Activated CD4-positive, alpha-beta T cell treated with anti-CD3 and anti-CD28 coated beads for 36 hours (primary cell): Measurements from ENCODE around the gene SLC25A10. TPM values are rescaled to one million over a fixed set of nuclear protein-coding genes. Genes with fewer than 3 reads are reported as not detected.

ENCODE experiments used
- ATAC-seq: fragments of 200-7000 bp; cut with Tn5 transposase; one replicate; pipeline ENCODE4 v1.10.0; 2021; ENCODE audit warnings: mild to moderate bottlenecking, moderate library complexity
- CTCF ChIA-PET: fragments of 350-600 bp; sonication (Branson Sonifier 250); formaldehyde crosslinking; loops from one replicate; lab custom pipeline; 2021; ENCODE audit warnings: antibody characterized with exemption; lab: Charles Lee
- POLR2A ChIA-PET: fragments of 350-600 bp; sonication (Branson Sonifier 250); formaldehyde crosslinking; loops from one replicate; lab custom pipeline; 2021; ENCODE audit warnings: antibody characterized with exemption, inconsistent platforms; lab: Charles Lee
- DNase-seq: peaks from one replicate; pipeline ENCODE4 v3.0.0-alpha.2; 2020
- H3K27ac Mint-ChIP-seq: one replicate; pipeline ENCODE4 v1.8.0; 2021; ENCODE audit warnings: mixed read lengths
- H3K27me3 Mint-ChIP-seq: one replicate; pipeline ENCODE4 v1.8.0; 2021; ENCODE audit warnings: mixed read lengths
- H3K36me3 Mint-ChIP-seq: one replicate; pipeline ENCODE4 v1.8.0; 2021; ENCODE audit warnings: low read depth, mixed read lengths
- H3K4me1 Mint-ChIP-seq: one replicate; pipeline ENCODE4 v1.8.0; 2021; ENCODE audit warnings: mixed read lengths
- H3K4me3 Mint-ChIP-seq: one replicate; pipeline ENCODE4 v1.8.0; 2021; ENCODE audit warnings: mild to moderate bottlenecking, moderate library complexity, mixed read lengths
- H3K9me3 Mint-ChIP-seq: one replicate; pipeline ENCODE4 v1.8.0; 2021; ENCODE audit warnings: low read depth, mixed read lengths
- intact Hi-C, 2 experiments: fragments of 100-400 bp; cut with DNase I in 1 of 2; cut with micrococcal nuclease in 1 of 2; formaldehyde crosslinking; loops; one replicate each; pipeline versions ENCODE4 v1.14.2 to v1.15.1; 2022 to 2024; cut with DNase I, micrococcal nuclease
- total RNA-seq, 2 experiments: library from RNA; stranded (reverse); gene quantifications; one replicate each; pipeline ENCODE4 v1.2.3, GENCODE V29; 2021

SLC25A10 gene
- total RNA-seq, 2 experiments from 2014 or later, result 28.6 to 31.8 TPM

- peaks cover 30% of the 10 kb centered on the region for H3K4me1 Mint-ChIP-seq
- ChIA-PET CTCF (interaction anchor here (0.7 kb wide), 1 partner anchor 188 kb away, joined by 3 read pairs; no protein-coding TSS in a partner anchor), POLR2A (interaction anchor here (0.6 kb wide), 1 partner anchor 11 kb away, joined by 3 read pairs; no protein-coding TSS in a partner anchor)
- no peak overlapping the region for H3K27ac Mint-ChIP-seq
- H3K9me3 Mint-ChIP-seq, result no peaks in the 10 kb centered on the region
- intact Hi-C loops, result no loop called here
- ATAC-seq, result no peak
- H3K4me3 Mint-ChIP-seq, result no peak overlapping the region
- H3K36me3 Mint-ChIP-seq, result peaks cover 35% of the 10 kb centered on the region
- no peak for DNase-seq
- no peaks in the 10 kb centered on the region for H3K27me3 Mint-ChIP-seq
These were observed 5.1 kb upstream of the SLC25A10 start for GRCh38 chr17:81706757-81707624.

DNA sequence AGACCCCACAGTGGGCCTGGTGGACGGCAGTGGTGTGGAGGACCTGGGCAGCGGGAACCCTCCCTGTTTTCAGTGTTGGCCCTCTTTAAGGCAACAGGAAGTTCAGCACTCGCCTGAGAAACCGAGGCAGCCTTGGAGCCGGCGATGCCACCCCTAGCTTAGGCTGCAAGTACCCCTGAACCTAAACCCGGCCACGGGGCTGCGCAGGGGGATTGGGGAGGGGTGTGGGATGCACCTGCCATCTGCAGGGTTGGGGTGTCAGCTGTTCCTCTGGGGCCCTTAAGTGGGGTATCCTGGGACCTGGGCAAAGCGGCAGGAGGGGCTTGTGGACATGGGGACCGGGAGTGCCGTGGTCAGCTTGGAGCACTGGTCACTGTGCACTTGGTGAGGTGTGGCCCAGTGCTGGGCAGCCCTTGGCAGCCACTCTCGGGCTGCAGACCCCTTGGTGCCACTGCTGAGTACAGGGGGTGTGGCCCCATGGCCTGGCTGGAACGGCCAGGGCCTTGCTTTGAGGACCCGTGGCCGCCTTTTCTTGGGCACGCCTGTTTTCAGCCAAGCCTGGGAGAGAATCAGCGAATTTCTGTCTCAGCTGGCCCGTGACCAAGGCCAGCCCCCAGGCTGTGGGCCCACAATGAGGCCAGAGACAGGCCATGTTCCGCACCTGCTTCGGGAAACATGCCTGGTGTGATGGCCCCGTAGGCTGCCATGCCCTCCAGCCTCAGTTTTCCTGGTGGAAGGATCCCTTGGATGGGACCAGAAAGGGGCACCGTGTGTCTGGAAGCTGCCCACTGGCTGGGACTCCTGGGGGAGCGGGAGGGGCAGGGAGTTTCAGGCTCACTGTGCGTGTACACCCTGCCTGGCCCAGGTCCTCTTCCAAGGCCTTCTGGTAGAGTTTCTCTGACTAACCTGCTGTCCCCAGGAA lies 4.1 kb upstream of the SLC25A10 start:
- intact Hi-C loops, result no loop called here
- ChIA-PET CTCF (interaction anchor here (1.0 kb wide), 1 partner anchor 25 kb away, joined by 4 read pairs; the partner anchor contains the start of gene ARL16), POLR2A (no interaction called here)
- no peaks in the 10 kb centered on the region for H3K27me3 Mint-ChIP-seq
- peaks cover 26% of the 10 kb centered on the region for H3K36me3 Mint-ChIP-seq
- H3K9me3 Mint-ChIP-seq, result no peaks in the 10 kb centered on the region
- H3K4me3 Mint-ChIP-seq, result no peak overlapping the region
- DNase-seq (no peak), ATAC-seq (no peak)
- peaks cover 32% of the 10 kb centered on the region for H3K4me1 Mint-ChIP-seq
- H3K27ac Mint-ChIP-seq, result no peak overlapping the region

GRCh38 chr17:81708739-81709185 lies 3.3 kb upstream of the SLC25A10 start:
- ATAC-seq, result no peak
- H3K4me1 Mint-ChIP-seq, result peaks cover 36% of the 10 kb centered on the region
- H3K36me3 Mint-ChIP-seq, result peaks cover 26% of the 10 kb centered on the region
- ChIA-PET POLR2A (no interaction called here), CTCF (interaction anchor here (0.6 to 1.0 kb wide), 2 partner anchors 26 to 35 kb away, joined by 3 to 4 read pairs; partner anchors contain the start of gene ARL16)
- no peak for DNase-seq
- no peaks in the 10 kb centered on the region for H3K27me3 Mint-ChIP-seq
- no peak overlapping the region for H3K4me3 Mint-ChIP-seq
- intact Hi-C loops, result no loop called here
- H3K9me3 Mint-ChIP-seq, result no peaks in the 10 kb centered on the region
- H3K27ac Mint-ChIP-seq, result no peak overlapping the region

DNA sequence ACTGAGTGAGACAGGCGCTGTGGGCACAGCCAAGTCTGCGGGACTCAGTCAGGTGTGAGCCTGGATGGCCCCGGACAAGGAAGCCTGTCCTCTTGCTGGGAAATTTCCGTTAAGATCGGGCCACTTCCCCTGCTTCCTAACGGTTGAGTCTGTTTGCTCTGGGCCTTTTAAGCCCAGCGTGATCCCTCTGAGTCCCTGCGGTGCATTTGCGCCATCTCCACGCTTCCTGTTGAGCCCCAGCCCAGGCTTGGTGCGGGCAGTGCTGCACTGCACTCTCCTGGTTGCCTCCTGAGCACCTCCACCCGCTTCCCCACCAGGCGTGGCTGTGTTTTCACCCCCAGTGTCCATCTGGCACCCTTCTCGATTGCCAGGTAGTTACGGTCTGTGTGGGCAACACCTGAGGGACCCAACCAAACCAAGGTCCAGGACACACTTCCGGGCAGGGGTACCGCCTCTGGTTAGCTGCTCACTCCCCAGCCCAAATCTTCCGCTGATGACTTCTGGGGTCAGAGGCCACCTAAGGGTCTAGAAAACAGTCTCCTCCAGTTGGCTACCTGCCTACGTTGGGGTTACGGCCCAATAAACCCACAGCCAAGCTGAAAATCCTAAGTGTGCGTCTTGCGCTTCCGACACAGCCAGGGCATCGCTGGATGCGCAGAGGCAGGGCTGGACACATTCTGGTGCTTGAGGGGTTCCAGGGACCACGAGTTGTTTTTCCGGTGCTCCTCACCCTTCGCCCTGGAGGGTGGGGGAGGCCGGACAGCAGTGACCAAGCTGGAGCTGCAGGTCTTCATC lies 1.4 kb upstream of the SLC25A10 start:
- ChIA-PET POLR2A (interaction anchor here (1.2 to 3.5 kb wide), 2 partner anchors 8 to 26 kb away, joined by 4 to 10 read pairs; partner anchors contain the start of gene MRPL12), CTCF (interaction anchor here (0.6 to 0.9 kb wide), 3 partner anchors 12 to 18 kb away, joined by 3 to 4 read pairs (median 3); no protein-coding TSS in a partner anchor)
- Mint-ChIP-seq H3K4me3 (peak overlapping the region; percentile 61), H3K9me3 (no peaks in the 10 kb centered on the region), H3K27ac (peak overlapping the region; percentile 70), H3K27me3 (no peaks in the 10 kb centered on the region), H3K4me1 (peaks cover 27% of the 10 kb centered on the region), H3K36me3 (peaks cover 14% of the 10 kb centered on the region)
- ATAC-seq, result peak; percentile 20
- intact Hi-C loops, result loop anchor here (1.0 to 5.0 kb wide), 5 partner anchors 7 to 413 kb away; partner anchors contain the start of genes ARHGDIA (in 1 of the 2), ASPSCR1 (in 1 of the 2), MRPL12 (in 1 of the 2) and SLC38A10 (in 1 of the 2)
- peak; percentile 57 for DNase-seq

DNA sequence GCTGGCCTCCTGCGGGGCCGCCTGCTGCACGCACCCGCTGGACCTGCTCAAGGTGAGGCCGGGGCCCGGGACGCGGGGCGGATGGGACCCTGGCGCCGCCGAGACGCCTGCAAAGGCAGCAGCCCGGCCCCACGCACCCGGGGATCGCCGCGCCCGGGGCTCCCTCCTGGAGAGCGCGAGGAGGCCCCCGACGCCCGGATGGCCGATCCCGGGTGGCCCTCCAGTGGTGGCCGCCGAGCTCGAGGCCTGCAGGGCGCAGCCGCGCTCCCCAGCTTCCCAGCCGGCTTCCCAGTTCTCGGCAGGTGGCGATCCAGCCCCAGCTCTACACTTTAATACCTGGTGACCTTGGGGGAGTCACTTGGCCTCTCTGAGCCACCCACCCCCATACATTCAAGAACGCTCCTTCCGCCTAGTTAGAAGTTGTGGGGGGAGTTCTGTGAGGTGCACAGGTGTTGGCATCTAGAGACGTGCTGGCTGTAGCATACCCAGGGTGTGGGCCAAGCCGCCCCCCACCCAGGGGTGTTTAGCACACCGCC lies 452 bp downstream of the SLC25A10 start:
- intact Hi-C loops, result loop anchor here (1.0 to 5.0 kb wide), 12 partner anchors 9 to 415 kb away; partner anchors contain the start of genes ALYREF (in 1 of the 2), ANAPC11 (in 1 of the 2), ARL16 (in 1 of the 2) and CENPX (in 1 of the 2)
- CTCF ChIA-PET, result interaction anchor here (1.5 kb wide), 1 partner anchor 36 kb away, joined by 4 read pairs; no protein-coding TSS in a partner anchor
- H3K9me3 Mint-ChIP-seq, result no peaks in the 10 kb centered on the region
- H3K4me1 Mint-ChIP-seq, result peaks cover 24% of the 10 kb centered on the region
- H3K4me3 Mint-ChIP-seq, result peak overlapping the region; percentile 89
- H3K36me3 Mint-ChIP-seq, result peaks cover under 1% of the 10 kb centered on the region
- no peaks in the 10 kb centered on the region for H3K27me3 Mint-ChIP-seq
- ATAC-seq (peak; percentile 3), DNase-seq (peak; percentile 56)
- peak overlapping the region; percentile 84 for H3K27ac Mint-ChIP-seq
- POLR2A ChIA-PET, result interaction anchor here (1.0 to 3.5 kb wide), 3 partner anchors 10 to 37 kb away, joined by 3 to 10 read pairs (median 8); partner anchors contain the start of gene MRPL12

DNA sequence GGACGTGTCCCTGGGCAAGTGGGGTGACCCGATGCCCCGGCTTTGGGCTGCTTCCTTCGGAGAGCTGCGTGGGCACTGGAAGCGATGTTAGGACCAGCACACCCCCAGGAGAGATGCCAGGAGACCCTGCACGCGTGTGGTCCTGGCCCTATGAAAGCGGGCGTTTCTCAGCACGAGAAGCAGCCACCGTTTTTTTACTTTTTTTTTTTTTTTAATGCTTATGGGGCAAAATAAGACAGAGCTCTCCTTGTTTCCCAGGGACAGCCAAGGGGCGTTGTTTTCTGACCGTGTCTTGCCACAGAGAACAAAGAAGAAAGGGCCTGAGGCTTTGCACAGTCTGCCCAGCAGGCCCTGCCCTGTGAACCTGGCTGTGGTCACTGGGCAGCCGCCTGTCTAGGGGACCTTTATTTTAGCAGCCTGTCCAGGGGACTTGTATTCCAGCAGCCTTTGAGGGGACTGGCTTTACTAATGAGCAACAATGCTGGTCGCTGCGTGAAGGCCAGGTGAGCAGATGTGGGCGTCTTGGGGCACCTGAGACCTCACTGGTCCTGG lies 996 bp downstream of the SLC25A10 start:
- H3K36me3 Mint-ChIP-seq, result no peaks in the 10 kb centered on the region
- ChIA-PET POLR2A (interaction anchor here (1.0 to 3.5 kb wide), 3 partner anchors 10 to 37 kb away, joined by 3 to 10 read pairs (median 8); partner anchors contain the start of gene MRPL12), CTCF (interaction anchor here (1.5 kb wide), 1 partner anchor 37 kb away, joined by 4 read pairs; no protein-coding TSS in a partner anchor)
- H3K27me3 Mint-ChIP-seq, result no peaks in the 10 kb centered on the region
- ATAC-seq (no peak), DNase-seq (no peak)
- no peaks in the 10 kb centered on the region for H3K9me3 Mint-ChIP-seq
- H3K4me1 Mint-ChIP-seq, result peaks cover 24% of the 10 kb centered on the region
- H3K4me3 Mint-ChIP-seq, result peak overlapping the region; percentile 89
- H3K27ac Mint-ChIP-seq, result peak overlapping the region; percentile 84
- intact Hi-C loops, result loop anchor here (2.0 to 5.0 kb wide), 4 partner anchors 36 to 416 kb away; partner anchors contain the start of genes CENPX (in 1 of the 2), LRRC45 (in 1 of the 2), NPLOC4 (in 1 of the 2) and SLC38A10 (in 1 of the 2)

DNA sequence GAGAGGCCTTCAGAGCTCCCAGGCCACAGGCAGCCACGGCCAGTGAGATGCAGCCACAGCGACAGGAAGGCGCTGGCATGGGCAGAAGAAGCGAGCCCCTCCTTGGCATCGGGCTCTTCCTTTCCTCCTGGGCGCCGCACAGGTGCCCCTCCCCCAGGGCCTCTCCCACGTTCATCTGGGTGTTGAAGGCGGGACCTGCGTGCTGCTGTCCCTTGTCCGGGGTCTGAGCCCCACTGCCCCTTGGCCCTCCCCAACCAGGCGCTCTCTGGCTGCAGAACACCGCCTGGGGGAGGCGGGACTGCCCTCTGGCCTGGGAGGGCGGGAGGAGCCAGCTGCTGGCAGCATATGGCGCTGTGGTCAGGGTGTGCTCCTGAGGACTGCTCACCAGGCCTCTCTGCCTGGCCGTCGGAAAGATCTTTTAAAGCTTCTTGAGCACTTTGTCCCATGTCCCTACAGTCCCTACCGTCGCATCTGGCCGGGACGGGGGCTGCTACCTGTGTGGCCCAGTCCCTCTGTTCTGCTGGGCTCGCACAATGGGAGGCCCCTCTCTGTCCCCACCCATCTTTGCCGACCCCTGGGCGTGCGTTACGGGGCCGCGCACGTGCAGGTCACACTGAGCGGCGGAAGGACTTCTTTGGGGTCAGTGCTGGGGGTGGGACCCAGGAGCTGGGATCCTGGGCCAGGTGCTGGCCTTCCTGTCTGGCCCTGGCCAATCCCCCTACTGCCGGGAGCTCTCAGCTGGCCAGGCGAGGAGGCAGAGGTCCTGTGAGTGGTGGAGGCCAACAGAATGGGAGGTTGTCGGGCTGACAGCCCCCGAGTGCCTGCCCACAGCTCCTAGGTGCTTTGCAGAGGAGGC lies 1.7 kb downstream of the SLC25A10 start:
- intact Hi-C loops, result loop anchor here (2.0 to 5.0 kb wide), 4 partner anchors 36 to 416 kb away; partner anchors contain the start of genes CENPX (in 1 of the 2), LRRC45 (in 1 of the 2), NPLOC4 (in 1 of the 2) and SLC38A10 (in 1 of the 2)
- H3K27me3 Mint-ChIP-seq, result no peaks in the 10 kb centered on the region
- no peak for ATAC-seq
- no peaks in the 10 kb centered on the region for H3K36me3 Mint-ChIP-seq
- peak overlapping the region; percentile 89 for H3K4me3 Mint-ChIP-seq
- POLR2A ChIA-PET, result interaction anchor here (1.2 to 3.5 kb wide), 2 partner anchors 11 to 12 kb away, joined by 8 to 10 read pairs; partner anchors contain the start of gene MRPL12
- peaks cover 24% of the 10 kb centered on the region for H3K4me1 Mint-ChIP-seq
- CTCF ChIA-PET, result interaction anchor here (0.8 to 1.5 kb wide), 3 partner anchors 12 to 37 kb away, joined by 4 to 6 read pairs (median 4); no protein-coding TSS in a partner anchor
- DNase-seq, result no peak
- H3K27ac Mint-ChIP-seq, result no peak overlapping the region
- H3K9me3 Mint-ChIP-seq, result no peaks in the 10 kb centered on the region

DNA sequence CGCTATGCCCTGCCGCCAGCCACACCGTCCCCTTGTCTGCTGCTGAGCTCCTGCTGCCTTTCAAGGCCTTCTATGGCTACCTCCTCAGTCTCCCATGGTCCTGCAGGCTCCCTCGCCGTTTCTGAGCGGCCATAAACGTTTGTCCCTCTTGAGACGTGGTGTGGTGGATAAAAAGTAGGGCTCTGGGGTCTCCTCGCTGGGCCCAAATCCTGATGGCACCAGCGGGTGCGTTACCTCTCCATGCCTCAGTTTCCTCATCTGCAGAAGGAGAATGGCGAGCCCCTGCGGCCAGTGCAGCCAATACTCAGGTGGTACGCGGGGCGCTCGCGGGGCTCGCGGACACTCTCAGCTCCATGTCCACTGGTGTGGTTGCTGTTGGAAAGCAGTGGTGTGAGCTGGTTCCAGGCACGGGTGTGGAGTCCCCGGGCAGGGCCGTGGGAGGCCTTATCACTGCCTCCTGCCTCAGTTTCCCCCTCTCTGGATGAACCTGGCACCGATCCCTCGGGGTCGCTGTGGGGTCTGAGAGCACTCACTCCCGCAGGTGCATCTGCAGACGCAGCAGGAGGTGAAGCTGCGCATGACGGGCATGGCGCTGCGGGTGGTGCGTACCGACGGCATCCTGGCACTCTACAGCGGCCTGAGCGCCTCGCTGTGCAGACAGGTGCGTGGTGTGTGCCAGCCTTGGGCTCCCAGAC lies 2.5 kb downstream of the SLC25A10 start:
- H3K27ac Mint-ChIP-seq, result no peak overlapping the region
- ChIA-PET CTCF (interaction anchor here (0.8 to 1.2 kb wide), 2 partner anchors 11 to 20 kb away, joined by 4 to 6 read pairs; no protein-coding TSS in a partner anchor), POLR2A (interaction anchor here (3.5 kb wide), 1 partner anchor 12 kb away, joined by 10 read pairs; the partner anchor contains the start of gene MRPL12)
- no peaks in the 10 kb centered on the region for H3K27me3 Mint-ChIP-seq
- DNase-seq, result no peak
- no peaks in the 10 kb centered on the region for H3K9me3 Mint-ChIP-seq
- ATAC-seq, result no peak
- no peak overlapping the region for H3K4me3 Mint-ChIP-seq
- peaks cover 24% of the 10 kb centered on the region for H3K4me1 Mint-ChIP-seq
- H3K36me3 Mint-ChIP-seq, result no peaks in the 10 kb centered on the region
- intact Hi-C loops, result loop anchor here (5.0 kb wide), 2 partner anchors 37 to 417 kb away; partner anchors contain the start of gene SLC38A10 (in 1 of the 2)
